ENCODE results near the gene KIF5C.

The KIF5C gene

DNA sequence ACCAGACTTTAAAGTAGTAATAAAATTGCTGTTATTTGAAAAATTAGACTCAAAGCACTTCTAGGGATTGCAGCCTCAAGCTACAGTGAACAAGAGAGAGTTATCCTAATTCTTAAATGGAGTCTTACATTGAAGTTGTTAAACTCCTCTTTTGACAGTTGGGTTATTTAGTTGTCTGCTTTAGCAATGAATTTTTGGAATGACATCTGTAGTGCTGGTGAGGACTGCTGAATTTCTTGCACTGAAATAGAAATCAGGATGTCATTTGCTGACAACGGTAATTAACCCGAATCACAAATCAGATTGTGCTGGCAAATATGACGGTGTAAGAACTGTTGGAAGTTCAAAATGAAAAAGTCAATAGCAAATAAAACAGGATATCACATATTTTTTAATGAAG lies 85.5 kb downstream of the KIF5C start:
- no peaks in the 10 kb centered on the region for H3K9me3 ChIP-seq (ENCODE audit: control insufficient read depth, insufficient read depth, low read depth, low read length)
- H3K9ac ChIP-seq (ENCODE audit: low read length): no peak overlapping the region
- no peak overlapping the region for H3K27ac ChIP-seq (ENCODE audit: low read depth, low read length)
- H3K27me3 ChIP-seq (ENCODE audit: control insufficient read depth, insufficient read depth, low read length): no peaks in the 10 kb centered on the region
- no peaks in the 10 kb centered on the region for H3K4me1 ChIP-seq (ENCODE audit: control insufficient read depth, insufficient read depth, low read length)
- no peak overlapping the region for H3K4me3 ChIP-seq (ENCODE audit: low read depth, low read length)
- H3K36me3 ChIP-seq (ENCODE audit: control insufficient read depth, insufficient read depth, low read length): peaks cover 62% of the 10 kb centered on the region

DNA sequence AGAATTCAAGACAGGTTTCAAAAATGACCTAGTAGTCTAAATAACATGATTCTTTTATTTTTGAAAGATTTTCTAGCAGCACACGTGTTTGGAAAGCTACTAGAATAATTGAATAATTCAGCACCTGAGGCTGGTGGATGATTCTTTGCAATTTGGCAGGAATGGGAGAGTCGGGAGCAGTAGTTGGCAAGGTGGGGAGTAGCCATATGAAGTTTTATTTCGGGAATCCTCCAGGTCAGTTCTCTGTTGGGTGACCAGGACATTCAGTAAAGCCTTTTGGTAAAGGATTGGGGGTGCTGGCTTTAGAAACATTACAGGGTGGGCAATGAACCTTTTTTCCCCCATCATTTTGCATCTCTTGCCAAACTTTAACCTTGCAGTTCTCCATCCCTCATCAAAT lies 88.4 kb downstream of the KIF5C start:
- Histone ChIP-seq H3K36me3 (ENCODE audit: control insufficient read depth, insufficient read depth, low read length) (peaks cover 63% of the 10 kb centered on the region), H3K9ac (ENCODE audit: low read length) (no peak overlapping the region), H3K4me3 (ENCODE audit: low read depth, low read length) (no peak overlapping the region), H3K9me3 (ENCODE audit: control insufficient read depth, insufficient read depth, low read depth, low read length) (no peaks in the 10 kb centered on the region), H3K27ac (ENCODE audit: low read depth, low read length) (no peak overlapping the region), H3K4me1 (ENCODE audit: control insufficient read depth, insufficient read depth, low read length) (peaks cover 11% of the 10 kb centered on the region), H3K27me3 (ENCODE audit: control insufficient read depth, insufficient read depth, low read length) (no peaks in the 10 kb centered on the region)

DNA sequence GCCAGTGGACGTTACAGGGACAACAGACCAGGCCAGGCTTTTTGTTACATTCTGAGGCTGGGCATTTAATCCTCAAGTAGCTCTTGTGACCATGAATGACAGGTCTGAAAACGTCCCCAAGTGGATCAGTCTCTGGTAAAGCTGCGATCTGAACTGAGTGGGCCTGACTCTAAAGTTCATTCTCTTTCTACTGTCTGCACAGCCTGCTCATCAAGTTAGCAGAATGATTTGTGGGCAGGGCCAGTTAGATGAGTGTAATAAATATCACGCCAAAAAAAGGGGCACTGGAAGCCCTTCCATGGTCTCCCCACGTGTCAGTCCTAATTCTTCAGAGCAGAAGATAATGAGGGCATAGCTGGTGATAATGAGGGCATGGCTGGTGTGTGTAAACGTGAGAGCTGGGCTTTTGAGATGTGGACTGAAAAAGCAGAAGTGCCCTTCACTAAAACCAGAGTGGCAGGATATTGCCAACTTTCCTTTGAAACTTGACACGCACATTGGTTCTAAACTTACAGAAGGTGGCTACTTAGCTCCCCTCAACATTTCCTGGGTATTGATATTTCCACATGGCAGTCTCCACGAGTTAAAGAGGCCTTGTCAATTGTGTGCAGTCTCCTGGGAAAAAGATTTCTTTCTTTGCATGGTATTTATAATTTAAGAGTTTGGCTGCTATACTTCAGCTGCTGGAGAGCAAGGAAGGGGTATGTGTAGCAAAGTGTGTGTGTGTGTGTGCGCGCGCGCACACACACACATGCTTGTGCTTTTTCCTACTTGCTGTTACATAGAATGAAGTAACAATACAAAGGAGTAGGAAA lies 90.8 kb downstream of the KIF5C start:
- Histone ChIP-seq H3K9me3 (ENCODE audit: control insufficient read depth, insufficient read depth, low read depth, low read length) (no peaks in the 10 kb centered on the region), H3K4me3 (ENCODE audit: low read depth, low read length) (no peak overlapping the region), H3K27me3 (ENCODE audit: control insufficient read depth, insufficient read depth, low read length) (no peaks in the 10 kb centered on the region), H3K36me3 (ENCODE audit: control insufficient read depth, insufficient read depth, low read length) (peaks cover 49% of the 10 kb centered on the region), H3K27ac (ENCODE audit: low read depth, low read length) (no peak overlapping the region), H3K4me1 (ENCODE audit: control insufficient read depth, insufficient read depth, low read length) (peaks cover 11% of the 10 kb centered on the region), H3K9ac (ENCODE audit: low read length) (no peak overlapping the region)

DNA sequence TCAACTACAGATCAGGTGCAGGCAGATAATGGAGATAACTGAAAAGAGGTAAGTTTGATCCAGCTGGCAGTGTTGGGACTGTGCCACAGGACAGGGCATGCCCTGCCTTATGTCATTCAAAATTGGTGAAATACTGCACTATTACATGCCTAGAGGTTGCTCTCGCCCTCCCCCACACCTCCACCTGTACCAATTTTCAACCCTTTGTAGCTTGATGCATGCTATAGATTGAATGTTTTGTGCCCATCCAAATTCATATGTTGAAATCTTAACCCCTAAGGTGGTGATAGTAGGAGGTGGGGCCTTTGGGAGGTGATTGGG lies 91.4 kb downstream of the KIF5C start:
- Histone ChIP-seq H3K27me3 (ENCODE audit: control insufficient read depth, insufficient read depth, low read length) (no peaks in the 10 kb centered on the region), H3K9me3 (ENCODE audit: control insufficient read depth, insufficient read depth, low read depth, low read length) (no peaks in the 10 kb centered on the region), H3K36me3 (ENCODE audit: control insufficient read depth, insufficient read depth, low read length) (peaks cover 46% of the 10 kb centered on the region), H3K4me1 (ENCODE audit: control insufficient read depth, insufficient read depth, low read length) (peaks cover 11% of the 10 kb centered on the region), H3K4me3 (ENCODE audit: low read depth, low read length) (no peak overlapping the region), H3K27ac (ENCODE audit: low read depth, low read length) (no peak overlapping the region), H3K9ac (ENCODE audit: low read length) (no peak overlapping the region)

DNA sequence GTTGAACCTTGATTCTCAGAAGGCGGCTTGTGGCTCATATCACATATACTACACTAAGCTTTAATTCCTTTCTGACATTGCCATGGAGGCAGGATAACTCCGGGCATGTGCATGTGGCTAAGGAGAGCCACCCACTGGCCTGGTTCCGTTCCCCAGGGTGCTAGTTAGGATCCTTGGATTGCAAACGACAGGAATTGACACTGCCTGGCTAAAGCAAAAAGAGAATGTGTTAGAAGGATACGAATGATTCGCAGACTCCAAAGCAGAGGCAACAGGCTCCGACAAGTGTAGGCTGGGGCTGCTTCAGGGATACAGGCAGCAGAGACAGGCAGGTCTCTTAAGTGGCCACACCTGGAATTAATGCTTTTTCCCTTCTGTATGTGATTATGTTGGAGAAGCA lies 92.0 kb downstream of the KIF5C start:
- H3K27me3 ChIP-seq (ENCODE audit: control insufficient read depth, insufficient read depth, low read length): no peaks in the 10 kb centered on the region
- no peak overlapping the region for H3K9ac ChIP-seq (ENCODE audit: low read length)
- H3K36me3 ChIP-seq (ENCODE audit: control insufficient read depth, insufficient read depth, low read length): peaks cover 41% of the 10 kb centered on the region
- H3K9me3 ChIP-seq (ENCODE audit: control insufficient read depth, insufficient read depth, low read depth, low read length): no peaks in the 10 kb centered on the region
- H3K27ac ChIP-seq (ENCODE audit: low read depth, low read length): no peak overlapping the region
- peaks cover 11% of the 10 kb centered on the region for H3K4me1 ChIP-seq (ENCODE audit: control insufficient read depth, insufficient read depth, low read length)
- H3K4me3 ChIP-seq (ENCODE audit: low read depth, low read length): no peak overlapping the region

DNA sequence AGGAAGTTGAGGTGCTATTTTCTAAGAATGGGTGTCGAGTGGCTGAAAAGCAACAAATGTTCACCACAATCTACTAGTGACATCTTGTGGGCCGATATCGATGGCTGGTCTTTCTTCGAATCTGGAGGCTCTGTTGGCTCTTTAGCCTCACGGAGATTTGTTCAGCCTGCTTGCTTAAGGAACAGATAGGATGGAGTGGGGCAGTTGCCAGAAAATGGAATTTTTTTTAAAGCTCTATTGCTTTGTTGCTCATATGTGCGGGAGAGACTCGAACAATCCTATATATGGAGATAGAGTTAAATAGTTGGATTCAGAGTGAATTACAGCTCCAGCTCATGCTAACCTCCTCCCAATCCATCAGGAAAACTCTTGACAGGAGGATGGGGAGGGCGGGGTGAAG lies 92.6 kb downstream of the KIF5C start:
- no peak overlapping the region for H3K9ac ChIP-seq (ENCODE audit: low read length)
- peaks cover 37% of the 10 kb centered on the region for H3K36me3 ChIP-seq (ENCODE audit: control insufficient read depth, insufficient read depth, low read length)
- peaks cover 11% of the 10 kb centered on the region for H3K4me1 ChIP-seq (ENCODE audit: control insufficient read depth, insufficient read depth, low read length)
- no peaks in the 10 kb centered on the region for H3K9me3 ChIP-seq (ENCODE audit: control insufficient read depth, insufficient read depth, low read depth, low read length)
- no peak overlapping the region for H3K4me3 ChIP-seq (ENCODE audit: low read depth, low read length)
- no peaks in the 10 kb centered on the region for H3K27me3 ChIP-seq (ENCODE audit: control insufficient read depth, insufficient read depth, low read length)
- no peak overlapping the region for H3K27ac ChIP-seq (ENCODE audit: low read depth, low read length)

DNA sequence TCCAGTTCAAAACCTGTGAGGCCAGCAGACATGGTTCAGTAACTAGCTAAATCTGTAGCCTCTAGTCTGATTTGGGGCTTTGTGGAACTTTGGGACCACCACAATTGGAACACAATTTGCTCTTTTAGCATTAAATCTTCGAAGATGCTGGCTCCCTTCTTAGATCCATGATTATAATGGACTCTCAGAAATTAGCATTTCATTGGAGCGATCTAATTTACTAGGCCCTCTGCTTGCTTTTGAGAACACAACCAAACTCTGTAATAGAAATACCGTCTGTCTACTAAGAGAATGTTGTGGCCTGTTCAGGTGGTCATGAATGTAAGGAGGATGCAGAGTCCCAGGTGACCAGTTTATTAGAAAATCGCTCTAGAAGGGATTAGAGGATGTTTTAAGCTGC lies 93.3 kb downstream of the KIF5C start:
- no peaks in the 10 kb centered on the region for H3K9me3 ChIP-seq (ENCODE audit: control insufficient read depth, insufficient read depth, low read depth, low read length)
- no peak overlapping the region for H3K9ac ChIP-seq (ENCODE audit: low read length)
- H3K27ac ChIP-seq (ENCODE audit: low read depth, low read length): no peak overlapping the region
- H3K4me3 ChIP-seq (ENCODE audit: low read depth, low read length): no peak overlapping the region
- peaks cover 36% of the 10 kb centered on the region for H3K36me3 ChIP-seq (ENCODE audit: control insufficient read depth, insufficient read depth, low read length)
- no peaks in the 10 kb centered on the region for H3K27me3 ChIP-seq (ENCODE audit: control insufficient read depth, insufficient read depth, low read length)
- H3K4me1 ChIP-seq (ENCODE audit: control insufficient read depth, insufficient read depth, low read length): peaks cover 11% of the 10 kb centered on the region

DNA sequence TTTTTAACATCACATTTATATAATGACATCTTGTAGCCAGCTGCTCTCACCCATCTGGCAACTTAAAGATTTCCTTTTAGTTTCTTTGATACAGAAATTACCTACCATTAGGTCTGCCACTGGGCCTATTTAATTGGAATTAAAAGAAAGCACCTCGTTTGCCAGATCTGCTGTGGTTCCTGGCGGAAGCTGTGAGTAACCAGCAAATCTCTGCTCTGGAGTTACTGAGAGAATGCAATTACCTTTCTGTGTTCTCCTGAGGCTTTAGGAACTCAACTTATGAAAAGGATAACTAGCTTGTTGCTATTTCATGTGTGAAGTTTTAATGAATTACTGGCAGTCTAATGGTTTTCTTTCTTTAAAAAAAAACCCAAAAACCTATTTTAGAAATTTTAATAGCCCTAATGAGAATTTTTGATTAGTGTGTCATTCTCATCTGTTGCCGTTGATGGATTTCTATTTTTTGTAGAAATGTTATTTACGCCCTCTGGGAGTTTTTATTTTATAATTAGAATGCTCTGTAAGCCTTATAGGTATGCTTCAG lies 93.8 kb downstream of the KIF5C start:
- Histone ChIP-seq H3K36me3 (ENCODE audit: control insufficient read depth, insufficient read depth, low read length) (peaks cover 34% of the 10 kb centered on the region), H3K4me3 (ENCODE audit: low read depth, low read length) (no peak overlapping the region), H3K9ac (ENCODE audit: low read length) (no peak overlapping the region), H3K9me3 (ENCODE audit: control insufficient read depth, insufficient read depth, low read depth, low read length) (no peaks in the 10 kb centered on the region), H3K4me1 (ENCODE audit: control insufficient read depth, insufficient read depth, low read length) (peaks cover 16% of the 10 kb centered on the region), H3K27me3 (ENCODE audit: control insufficient read depth, insufficient read depth, low read length) (no peaks in the 10 kb centered on the region), H3K27ac (ENCODE audit: low read depth, low read length) (no peak overlapping the region)

DNA sequence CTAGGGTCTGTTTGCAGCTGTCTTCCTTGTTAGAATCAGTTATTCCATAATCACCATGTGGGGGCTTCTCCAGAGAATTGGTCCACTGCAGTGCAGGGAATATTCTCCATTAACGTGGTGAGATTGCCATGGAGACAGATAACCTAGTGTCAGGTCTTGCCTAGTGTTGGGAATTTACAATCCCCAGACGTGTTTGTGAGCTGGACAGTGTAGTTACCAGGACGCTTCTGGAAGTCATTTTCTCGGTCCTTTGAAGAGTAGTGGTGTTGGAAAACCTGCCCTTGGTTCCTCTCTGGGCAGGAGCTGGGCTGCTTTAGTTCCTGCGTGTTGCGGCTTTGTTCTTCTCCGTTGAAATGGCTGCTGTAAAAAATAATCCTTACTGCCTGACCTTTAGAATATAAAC lies 94.6 kb downstream of the KIF5C start:
- no peak overlapping the region for H3K27ac ChIP-seq (ENCODE audit: low read depth, low read length)
- no peak overlapping the region for H3K4me3 ChIP-seq (ENCODE audit: low read depth, low read length)
- peaks cover 29% of the 10 kb centered on the region for H3K36me3 ChIP-seq (ENCODE audit: control insufficient read depth, insufficient read depth, low read length)
- peaks cover 23% of the 10 kb centered on the region for H3K4me1 ChIP-seq (ENCODE audit: control insufficient read depth, insufficient read depth, low read length)
- H3K9me3 ChIP-seq (ENCODE audit: control insufficient read depth, insufficient read depth, low read depth, low read length): no peaks in the 10 kb centered on the region
- H3K27me3 ChIP-seq (ENCODE audit: control insufficient read depth, insufficient read depth, low read length): no peaks in the 10 kb centered on the region
- H3K9ac ChIP-seq (ENCODE audit: low read length): no peak overlapping the region

DNA sequence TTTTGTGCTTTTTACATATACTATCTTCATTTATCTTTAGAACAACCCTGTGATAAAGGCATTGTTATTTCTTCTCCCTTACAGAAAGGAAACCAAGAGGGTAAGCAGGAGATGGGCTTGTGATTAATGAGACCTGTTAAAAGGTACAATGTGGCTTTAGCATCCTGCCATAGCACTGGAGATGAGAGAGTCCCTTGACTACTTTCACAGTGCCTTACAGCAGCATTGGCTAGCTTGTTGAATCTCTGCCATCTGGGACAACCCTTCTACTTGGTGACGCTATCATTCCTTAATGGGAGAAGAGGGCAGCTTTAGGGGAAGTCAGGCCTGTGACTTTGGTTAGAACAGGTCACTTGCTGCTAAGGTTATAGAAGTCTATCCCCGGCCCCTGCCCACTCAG lies 95.4 kb downstream of the KIF5C start:
- H3K4me1 ChIP-seq (ENCODE audit: control insufficient read depth, insufficient read depth, low read length): peaks cover 29% of the 10 kb centered on the region
- H3K4me3 ChIP-seq (ENCODE audit: low read depth, low read length): no peak overlapping the region
- H3K27me3 ChIP-seq (ENCODE audit: control insufficient read depth, insufficient read depth, low read length): no peaks in the 10 kb centered on the region
- no peaks in the 10 kb centered on the region for H3K9me3 ChIP-seq (ENCODE audit: control insufficient read depth, insufficient read depth, low read depth, low read length)
- H3K9ac ChIP-seq (ENCODE audit: low read length): no peak overlapping the region
- H3K27ac ChIP-seq (ENCODE audit: low read depth, low read length): no peak overlapping the region
- peaks cover 35% of the 10 kb centered on the region for H3K36me3 ChIP-seq (ENCODE audit: control insufficient read depth, insufficient read depth, low read length)

DNA sequence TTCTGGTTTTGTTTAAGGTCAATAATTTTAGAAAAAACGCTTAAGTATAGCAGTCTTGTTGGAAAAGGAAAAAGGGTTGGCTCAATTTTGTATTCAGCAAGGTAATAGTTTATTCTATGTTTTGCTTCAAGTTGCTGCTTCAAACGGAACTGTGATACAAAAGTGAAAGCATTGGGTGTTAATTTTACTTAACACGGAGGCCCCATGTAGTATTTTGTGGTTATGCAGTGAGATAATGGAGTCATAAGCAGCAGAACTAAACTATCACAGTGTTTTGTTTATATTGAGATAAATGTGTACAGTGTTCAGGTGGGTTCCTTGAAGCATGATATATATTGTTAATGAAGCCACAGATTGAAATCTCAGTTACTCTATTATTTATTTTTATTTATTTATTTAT lies 96.5 kb downstream of the KIF5C start:
- Histone ChIP-seq H3K9me3 (ENCODE audit: control insufficient read depth, insufficient read depth, low read depth, low read length) (no peaks in the 10 kb centered on the region), H3K27ac (ENCODE audit: low read depth, low read length) (no peak overlapping the region), H3K36me3 (ENCODE audit: control insufficient read depth, insufficient read depth, low read length) (peaks cover 30% of the 10 kb centered on the region), H3K4me1 (ENCODE audit: control insufficient read depth, insufficient read depth, low read length) (peaks cover 29% of the 10 kb centered on the region), H3K9ac (ENCODE audit: low read length) (no peak overlapping the region), H3K4me3 (ENCODE audit: low read depth, low read length) (no peak overlapping the region), H3K27me3 (ENCODE audit: control insufficient read depth, insufficient read depth, low read length) (no peaks in the 10 kb centered on the region)

Data from HUES6 (cell line).